Peyer's patch (tissue), 4 donors: ENCODE results near the gene COMMD1. TPM values are rescaled to one million over a fixed set of nuclear protein-coding genes. Genes with fewer than 3 reads are reported as not detected.

Experiments used
- DNase-seq, 3 donors: peaks; one replicate each; pipeline ENCODE4 v3.0.0-alpha.2; 2017 to 2019
- H3K27ac ChIP-seq, 4 donors: fragments of 200-600 bp; sonication (generic); one replicate each; pipeline ENCODE4 v1.5.1; 2016 to 2019
- H3K27me3 ChIP-seq, 2 donors: fragments of 200-600 bp; sonication (generic); one replicate each; pipeline ENCODE4 v1.5.1; 2019
- H3K36me3 ChIP-seq, 3 donors: fragments of 200-600 bp; sonication (generic); one replicate each; pipeline ENCODE4 v1.5.1; 2016 to 2019
- H3K4me1 ChIP-seq, 4 donors: fragments of 200-600 bp; sonication (generic); one replicate each; pipeline ENCODE4 v1.5.1; 2016 to 2019
- H3K4me3 ChIP-seq, 4 donors: fragments of 200-600 bp; sonication (generic); 1 replicate in 3 of 4; 2 replicates in 1 of 4; pipeline ENCODE4 v1.5.1; 2016 to 2019; ENCODE audit warnings: mild to moderate bottlenecking in 1 of 4
- H3K9me3 ChIP-seq, 4 donors: fragments of 200-600 bp; sonication (generic); one replicate each; pipeline ENCODE4 v1.5.1; 2016 to 2019; ENCODE audit warnings: mild to moderate bottlenecking in 1 of 4
- CTCF ChIP-seq, 6 experiments: fragments of 450-650 bp in 4 of 6; fragments of 200-600 bp in 2 of 6; sonication (generic) in 1 of 6; IDR thresholded peaks; one replicate each; pipeline ENCODE4 v1.5.1; 2017 to 2019; ENCODE audit warnings: antibody characterized with exemption in 6 of 6, mild to moderate bottlenecking in 3 of 6, moderate library complexity in 1 of 6
- POLR2A ChIP-seq, 2 donors: fragments of 450-650 bp; IDR thresholded peaks; one replicate each; pipeline ENCODE4 v1.5.1; 2017; ENCODE audit warnings: antibody characterized with exemption in 2 of 2, mild to moderate bottlenecking in 2 of 2, moderate library complexity in 2 of 2
- total RNA-seq, 4 donors: library from RNA; depleted of rRNA; stranded (reverse); fragments of >200 nt; gene quantifications; one replicate each; pipeline ENCODE4 v1.1.0, GENCODE V29; 2016

The COMMD1 gene
- total RNA-seq, 4 donors from 2014 or later, result 32.9 to 52.8 (median 35.2) TPM

DNA sequence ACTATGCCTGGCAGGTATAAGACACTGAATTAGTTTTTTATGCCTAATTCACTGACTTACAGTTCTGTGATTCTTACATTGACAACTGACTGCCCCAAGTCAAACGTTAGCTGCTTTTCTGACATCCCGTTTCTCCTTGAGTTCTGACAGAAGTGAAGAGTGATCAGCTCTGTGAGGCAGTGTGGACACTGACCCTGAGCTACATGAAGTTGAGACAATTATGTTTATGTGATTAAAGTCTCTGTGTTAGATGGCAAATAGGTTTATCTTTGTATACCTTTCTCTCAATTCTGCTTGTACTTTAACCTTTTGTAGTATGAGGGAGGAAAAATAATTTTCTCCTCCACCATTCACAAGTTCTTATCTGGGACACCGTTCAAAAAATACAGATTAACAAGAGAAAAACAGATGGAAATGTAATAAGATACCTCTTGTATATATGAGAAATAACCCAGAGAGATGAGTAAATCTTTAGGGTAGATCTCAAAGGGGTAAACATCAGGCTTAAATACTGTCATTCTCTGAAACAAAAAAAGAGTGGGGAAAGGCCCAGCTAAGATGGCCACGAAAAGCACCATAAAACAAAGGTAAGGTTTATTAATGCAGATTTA, 205.0 kb downstream of the COMMD1 start:
- Histone ChIP-seq H3K27ac (no peak overlapping the region), H3K9me3 (no peaks in the 10 kb centered on the region), H3K4me1 (no peaks in the 10 kb centered on the region), H3K36me3 (no peaks in the 10 kb centered on the region), H3K4me3 (no peak overlapping the region), H3K27me3 (no peaks in the 10 kb centered on the region)
- TF ChIP-seq POLR2A (IDR thresholded peaks at IDR 0.05), result no peak
- TF ChIP-seq CTCF (IDR thresholded peaks at IDR 0.05), result no peak
- no peak for DNase-seq

DNA sequence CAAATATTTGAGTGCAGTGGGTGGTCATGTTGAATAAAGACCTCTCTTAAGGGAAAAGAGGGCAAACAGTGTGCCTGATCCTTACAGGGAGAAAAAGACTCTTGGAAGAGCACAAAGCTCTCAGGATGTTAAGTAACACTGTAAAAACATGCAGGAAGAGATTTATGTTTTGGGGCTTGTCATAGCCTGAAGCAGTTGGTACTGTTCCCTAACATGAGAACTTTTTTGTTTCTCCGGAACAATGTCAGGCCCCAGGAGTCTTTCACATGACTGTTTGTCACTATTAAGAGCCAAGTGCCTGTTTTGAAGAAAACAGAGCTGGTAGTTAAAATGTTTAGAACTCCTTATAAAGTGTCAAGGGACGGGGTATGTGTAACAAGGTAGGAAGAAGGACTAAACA, 206.7 kb downstream of the COMMD1 start:
- no peaks in the 10 kb centered on the region for H3K36me3 ChIP-seq
- no peak overlapping the region for H3K4me3 ChIP-seq
- no peak overlapping the region for H3K27ac ChIP-seq
- no peak for DNase-seq
- H3K27me3 ChIP-seq, result no peaks in the 10 kb centered on the region
- no peaks in the 10 kb centered on the region for H3K4me1 ChIP-seq
- TF ChIP-seq POLR2A (IDR thresholded peaks at IDR 0.05), result no peak
- TF ChIP-seq CTCF (IDR thresholded peaks at IDR 0.05), result no peak
- H3K9me3 ChIP-seq, result no peaks in the 10 kb centered on the region

- TF ChIP-seq CTCF (IDR thresholded peaks at IDR 0.05), result no peak
- no peak for TF ChIP-seq POLR2A (IDR thresholded peaks at IDR 0.05)
Observed at GRCh38 chr2:62114564-62114963, 209.1 kb downstream of the COMMD1 start.

DNA sequence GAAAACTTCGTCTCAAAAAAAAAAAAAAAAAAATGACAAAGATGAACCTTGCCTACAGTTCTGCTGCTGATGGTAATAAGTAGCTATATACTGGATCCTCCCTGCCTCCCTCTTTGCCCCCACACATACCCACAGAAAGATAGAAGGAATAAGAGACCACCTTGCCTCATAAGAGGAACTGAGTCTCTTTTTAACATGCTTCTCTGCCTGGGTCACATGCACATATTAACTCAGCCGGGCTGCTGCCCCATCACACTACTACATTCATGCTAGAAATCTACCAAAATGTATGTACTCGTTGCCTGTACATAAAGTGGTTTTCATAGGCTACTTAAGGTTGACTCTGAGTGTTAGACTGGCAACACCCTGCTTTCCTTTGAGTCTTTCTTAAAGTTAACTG, 211.5 kb downstream of the COMMD1 start:
- no peaks in the 10 kb centered on the region for H3K4me1 ChIP-seq
- H3K36me3 ChIP-seq, result no peaks in the 10 kb centered on the region
- no peak for DNase-seq
- H3K27me3 ChIP-seq, result no peaks in the 10 kb centered on the region
- H3K4me3 ChIP-seq, result no peak overlapping the region
- no peaks in the 10 kb centered on the region for H3K9me3 ChIP-seq
- H3K27ac ChIP-seq, result no peak overlapping the region
- TF ChIP-seq CTCF (IDR thresholded peaks at IDR 0.05) (no peak), POLR2A (IDR thresholded peaks at IDR 0.05) (no peak)

More at GRCh38 chr2:62114564-62114963, 209.1 kb downstream of the COMMD1 start:
- Histone ChIP-seq H3K36me3 (no peaks in the 10 kb centered on the region), H3K4me1 (no peaks in the 10 kb centered on the region), H3K27ac (no peak overlapping the region), H3K4me3 (no peak overlapping the region), H3K9me3 (no peaks in the 10 kb centered on the region), H3K27me3 (no peaks in the 10 kb centered on the region)
- no peak for DNase-seq

GRCh38 chr2:62118160-62118559, 212.7 kb downstream of the COMMD1 start:
- H3K36me3 ChIP-seq, result no peaks in the 10 kb centered on the region
- no peaks in the 10 kb centered on the region for H3K9me3 ChIP-seq
- TF ChIP-seq CTCF (IDR thresholded peaks at IDR 0.05) (no peak), POLR2A (IDR thresholded peaks at IDR 0.05) (no peak)

More at GRCh38 chr2:62118160-62118559, 212.7 kb downstream of the COMMD1 start:
- no peak overlapping the region for H3K27ac ChIP-seq
- H3K27me3 ChIP-seq, result no peaks in the 10 kb centered on the region
- H3K4me3 ChIP-seq, result no peak overlapping the region
- no peak for DNase-seq
- no peaks in the 10 kb centered on the region for H3K4me1 ChIP-seq
